Mesothelial cell of epicardium (in vitro differentiated cells): Measurements from ENCODE around the gene TAL1. TPM values are rescaled to one million over a fixed set of nuclear protein-coding genes. Genes with fewer than 3 reads are reported as not detected.

Experiments used
- DNase-seq, 2 experiments: peaks; one replicate each; pipeline ENCODE4 v3.0.0; 2021; ENCODE audit warnings: low spot score in 2 of 2; ENCODE audit not compliant: unreplicated experiment in 2 of 2
- H3K27ac Mint-ChIP-seq: 2 replicates; pipeline ENCODE4 v1.8.0; 2021; ENCODE audit warnings: mixed read lengths
- H3K27me3 Mint-ChIP-seq: 2 replicates; pipeline ENCODE4 v1.8.0; 2021; ENCODE audit warnings: low read depth, mixed read lengths
- H3K36me3 Mint-ChIP-seq: 2 replicates; pipeline ENCODE4 v1.8.0; 2021; ENCODE audit warnings: mixed read lengths
- H3K4me1 Mint-ChIP-seq: 2 replicates; pipeline ENCODE4 v1.8.0; 2021; ENCODE audit warnings: mixed read lengths
- H3K4me3 Mint-ChIP-seq: 2 replicates; pipeline ENCODE4 v1.8.0; 2021; ENCODE audit warnings: mild to moderate bottlenecking, moderate library complexity, mixed read lengths
- H3K9me3 Mint-ChIP-seq: 2 replicates; pipeline ENCODE4 v1.8.0; 2021; ENCODE audit warnings: mixed read lengths
- CTCF ChIP-seq: fragments of 200-600 bp; sonication (generic); IDR thresholded peaks from one replicate; pipeline ENCODE4 v1.5.0; 2021; ENCODE audit warnings: antibody characterized with exemption; ENCODE audit not compliant: unreplicated experiment
- total RNA-seq: library from RNA; stranded (reverse); gene quantifications from 3 replicates; pipeline ENCODE4 v1.2.1, GENCODE V29; 2021

TAL1 gene
- total RNA-seq, 1 donor from 2014 or later: not detected

GRCh38 chr1:47224676-47225399 lies 7.2 kb downstream of the TAL1 start:
- Mint-ChIP-seq H3K4me3 (no peak overlapping the region), H3K36me3 (no peaks in the 10 kb centered on the region), H3K27ac (no peak overlapping the region), H3K27me3 (peaks cover 43% of the 10 kb centered on the region), H3K4me1 (peaks cover 6% of the 10 kb centered on the region), H3K9me3 (no peaks in the 10 kb centered on the region)
- DNase-seq: no peak
- TF ChIP-seq CTCF: no peak

- no peak for DNase-seq
These were observed 7.9 kb downstream of the TAL1 start for GRCh38 chr1:47223921-47224675.

GRCh38 chr1:47223174-47223920 lies 8.7 kb downstream of the TAL1 start:
- H3K27ac Mint-ChIP-seq: no peak overlapping the region
- no peak for TF ChIP-seq CTCF
- H3K27me3 Mint-ChIP-seq: peaks cover 39% of the 10 kb centered on the region
- DNase-seq: no peak
- peaks cover 6% of the 10 kb centered on the region for H3K4me1 Mint-ChIP-seq
- no peaks in the 10 kb centered on the region for H3K36me3 Mint-ChIP-seq
- no peaks in the 10 kb centered on the region for H3K9me3 Mint-ChIP-seq
- H3K4me3 Mint-ChIP-seq: no peak overlapping the region

More at GRCh38 chr1:47223921-47224675, 7.9 kb downstream of the TAL1 start:
- Mint-ChIP-seq H3K9me3 (no peaks in the 10 kb centered on the region), H3K36me3 (no peaks in the 10 kb centered on the region), H3K27ac (no peak overlapping the region), H3K4me1 (peaks cover 6% of the 10 kb centered on the region), H3K27me3 (peaks cover 39% of the 10 kb centered on the region), H3K4me3 (no peak overlapping the region)
- TF ChIP-seq CTCF: no peak

- H3K36me3 Mint-ChIP-seq: no peaks in the 10 kb centered on the region
- TF ChIP-seq CTCF: no peak
- no peak overlapping the region for H3K27ac Mint-ChIP-seq
- no peaks in the 10 kb centered on the region for H3K9me3 Mint-ChIP-seq
- no peak for DNase-seq
- peaks cover 34% of the 10 kb centered on the region for H3K27me3 Mint-ChIP-seq
- peaks cover 6% of the 10 kb centered on the region for H3K4me1 Mint-ChIP-seq
- no peak overlapping the region for H3K4me3 Mint-ChIP-seq
These were observed 9.5 kb downstream of the TAL1 start for GRCh38 chr1:47222476-47222875.

GRCh38 chr1:47219590-47220220 lies 12.3 kb downstream of the TAL1 start:
- Mint-ChIP-seq H3K27ac (no peak overlapping the region), H3K4me1 (peaks cover 3% of the 10 kb centered on the region), H3K4me3 (no peak overlapping the region), H3K36me3 (no peaks in the 10 kb centered on the region), H3K27me3 (peaks cover 19% of the 10 kb centered on the region), H3K9me3 (no peaks in the 10 kb centered on the region)
- no peak for DNase-seq
- TF ChIP-seq CTCF: no peak
